ENCODE results near the gene TUBB4B. TPM values are rescaled to one million over a fixed set of nuclear protein-coding genes. Genes with fewer than 3 reads are reported as not detected.
A peak's percentile ranks its signal among the peaks of the same experiment; 100 is the strongest.

Gene TUBB4B
- total RNA-seq, 1 experiment from 2014 or later, result 180 TPM

GRCh38 chr9:137251490-137252268 lies 10.6 kb downstream of the TUBB4B start:
- no peak overlapping the region for H3K27ac Mint-ChIP-seq (ENCODE audit: low read depth, unreplicated experiment)
- POLR2A ChIA-PET, result interaction anchor here (5.6 kb wide), 1 partner anchor 8 kb away, joined by 118 read pairs; the partner anchor contains the start of gene TUBB4B
- H3K4me1 Mint-ChIP-seq (ENCODE audit: insufficient read depth, unreplicated experiment), result no peaks in the 10 kb centered on the region
- intact Hi-C loops (cut with micrococcal nuclease), result no loop called here
- H3K4me3 Mint-ChIP-seq (ENCODE audit: unreplicated experiment), result no peak overlapping the region
- H3K27me3 Mint-ChIP-seq (ENCODE audit: insufficient read depth, unreplicated experiment), result no peaks in the 10 kb centered on the region
- no peak for TF ChIP-seq CTCF (IDR thresholded peaks at IDR 0.05; ENCODE audit: unreplicated experiment)
- H3K9me3 Mint-ChIP-seq (ENCODE audit: unreplicated experiment), result no peaks in the 10 kb centered on the region
- CTCF ChIA-PET, result no interaction called here
- no TSS peak for BruUV-seq (replicated peaks)
- DNase-seq (ENCODE audit: unreplicated experiment), result no peak
- peaks cover 10% of the 10 kb centered on the region for H3K36me3 Mint-ChIP-seq (ENCODE audit: insufficient read depth, unreplicated experiment)

GRCh38 chr9:137252555-137253506 lies 11.7 kb downstream of the TUBB4B start:
- Mint-ChIP-seq H3K4me1 (ENCODE audit: insufficient read depth, unreplicated experiment) (no peaks in the 10 kb centered on the region), H3K27me3 (ENCODE audit: insufficient read depth, unreplicated experiment) (no peaks in the 10 kb centered on the region), H3K9me3 (ENCODE audit: unreplicated experiment) (no peaks in the 10 kb centered on the region), H3K27ac (ENCODE audit: low read depth, unreplicated experiment) (no peak overlapping the region), H3K4me3 (ENCODE audit: unreplicated experiment) (no peak overlapping the region), H3K36me3 (ENCODE audit: insufficient read depth, unreplicated experiment) (peaks cover 21% of the 10 kb centered on the region)
- no peak for TF ChIP-seq CTCF (IDR thresholded peaks at IDR 0.05; ENCODE audit: unreplicated experiment)
- DNase-seq (ENCODE audit: unreplicated experiment), result no peak
- BruUV-seq (replicated peaks), result no TSS peak
- ChIA-PET POLR2A (interaction anchor here (2.4 to 5.6 kb wide), 2 partner anchors 9 to 30 kb away, joined by 6 to 118 read pairs; partner anchors contain the start of gene TUBB4B), CTCF (interaction anchor here (0.6 to 2.2 kb wide), 3 partner anchors 9 to 558 kb away, joined by 4 to 11 read pairs (median 8); no protein-coding TSS in a partner anchor)
- intact Hi-C loops (cut with micrococcal nuclease), result no loop called here

- CTCF ChIA-PET, result interaction anchor here (0.6 to 2.2 kb wide), 5 partner anchors 10 to 559 kb away, joined by 3 to 11 read pairs (median 4); no protein-coding TSS in a partner anchor
Observed at GRCh38 chr9:137253717-137254623, 12.9 kb downstream of the TUBB4B start.

More at GRCh38 chr9:137253717-137254623, 12.9 kb downstream of the TUBB4B start:
- no peak for TF ChIP-seq CTCF (IDR thresholded peaks at IDR 0.05; ENCODE audit: unreplicated experiment)
- intact Hi-C loops (cut with micrococcal nuclease), result no loop called here
- Mint-ChIP-seq H3K27me3 (ENCODE audit: insufficient read depth, unreplicated experiment) (no peaks in the 10 kb centered on the region), H3K4me3 (ENCODE audit: unreplicated experiment) (peak overlapping the region; percentile 82), H3K27ac (ENCODE audit: low read depth, unreplicated experiment) (peak overlapping the region; percentile 77), H3K9me3 (ENCODE audit: unreplicated experiment) (no peaks in the 10 kb centered on the region), H3K36me3 (ENCODE audit: insufficient read depth, unreplicated experiment) (peaks cover 33% of the 10 kb centered on the region), H3K4me1 (ENCODE audit: insufficient read depth, unreplicated experiment) (no peaks in the 10 kb centered on the region)
- no peak for DNase-seq (ENCODE audit: unreplicated experiment)
- no TSS peak for BruUV-seq (replicated peaks)
- POLR2A ChIA-PET, result interaction anchor here (0.7 to 5.6 kb wide), 12 partner anchors 11 to 365 kb away, joined by 3 to 118 read pairs (median 5); partner anchors contain the start of genes EHMT1, MAN1B1, SSNA1 and TOR4A

Data from MCF 10A (cell line).